Middle frontal gyrus (tissue), 1 donor: ENCODE measurements around the gene ACOT11.
A peak's percentile ranks its signal among the peaks of the same experiment; 100 is the strongest.

ENCODE experiments used
- DNase-seq: peaks from one replicate; pipeline ENCODE4 v3.0.0-alpha.2; 2015; ENCODE audit warnings: low spot score; ENCODE audit errors: extremely low spot score

The ACOT11 gene

GRCh38 chr1:54564312-54565112 is 16.5 kb downstream of the ACOT11 start:
- DNase-seq = no peak

- no peak for DNase-seq
Measured at GRCh38 chr1:54565113-54565501, 17.1 kb downstream of the ACOT11 start.

GRCh38 chr1:54566438-54567141 is 18.6 kb downstream of the ACOT11 start:
- no peak for DNase-seq

- DNase-seq = no peak
Measured at GRCh38 chr1:54567961-54568360, 19.9 kb downstream of the ACOT11 start.

- DNase-seq = no peak
Measured at GRCh38 chr1:54569339-54569738, 21.3 kb downstream of the ACOT11 start.

GRCh38 chr1:54570161-54570560 is 22.1 kb downstream of the ACOT11 start:
- DNase-seq = no peak

GRCh38 chr1:54571326-54571725 is 23.3 kb downstream of the ACOT11 start:
- no peak for DNase-seq

GRCh38 chr1:54571803-54572541 is 23.9 kb downstream of the ACOT11 start:
- no peak for DNase-seq

- DNase-seq = no peak
Measured at GRCh38 chr1:54572542-54572850, 24.5 kb downstream of the ACOT11 start.

- no peak for DNase-seq
Measured at GRCh38 chr1:54574158-54574778, 26.2 kb downstream of the ACOT11 start.

GRCh38 chr1:54575161-54575560 is 27.1 kb downstream of the ACOT11 start:
- DNase-seq = no peak

- DNase-seq = no peak
Measured at GRCh38 chr1:54575605-54576290, 27.7 kb downstream of the ACOT11 start.

- no peak for DNase-seq
Measured at GRCh38 chr1:54577612-54578011, 29.6 kb downstream of the ACOT11 start.

- DNase-seq = no peak
Measured at GRCh38 chr1:54579337-54579781, 31.3 kb downstream of the ACOT11 start.

- no peak for DNase-seq
Measured at GRCh38 chr1:54580856-54581550, 33.0 kb downstream of the ACOT11 start.

GRCh38 chr1:54581621-54582035 is 33.6 kb downstream of the ACOT11 start:
- DNase-seq = peak; percentile 37

GRCh38 chr1:54582566-54583306 is 34.7 kb downstream of the ACOT11 start:
- no peak for DNase-seq

GRCh38 chr1:54583307-54583686 is 35.3 kb downstream of the ACOT11 start:
- no peak for DNase-seq

- DNase-seq = no peak
Measured at GRCh38 chr1:54583871-54584270, 35.8 kb downstream of the ACOT11 start.

GRCh38 chr1:54584575-54584974 is 36.5 kb downstream of the ACOT11 start:
- no peak for DNase-seq
